PC-3 (cell line): Measurements from ENCODE around the gene GPC1. TPM values are rescaled to one million over a fixed set of nuclear protein-coding genes. Genes with fewer than 3 reads are reported as not detected.

Experiments
- ATAC-seq: fragments of 200-7000 bp; cut with Tn5 transposase; 2 replicates; pipeline ENCODE4 v1.9.1; 2020; ENCODE audit warnings: mild to moderate bottlenecking, moderate library complexity
- BruUV-seq: library from RNA; stranded (reverse); fragments of 400-500 nt; replicated peaks from 2 replicates; lab custom pipeline; 2021; lab: Mats Ljungman, UMichigan
- CTCF ChIA-PET: fragments of 300-600 bp; sonication (Branson Sonifier 250); formaldehyde crosslinking; loops from one replicate; lab custom pipeline; 2022; ENCODE audit warnings: antibody characterized with exemption; lab: Charles Lee
- POLR2A ChIA-PET: fragments of 300-600 bp; sonication (Branson Sonifier 250); formaldehyde crosslinking; loops from one replicate; lab custom pipeline; 2022; ENCODE audit warnings: antibody characterized with exemption; ENCODE audit not compliant: unreplicated experiment; lab: Charles Lee
- DNase-seq: peaks from one replicate; pipeline ENCODE4 v3.0.0-alpha.2; 2015
- H2AFZ ChIP-seq: fragments of 300-600 bp; sonication (generic); 2 replicates; pipeline ENCODE4 v1.6.0; 2016; ENCODE audit warnings: antibody characterized with exemption, low read length
- H3F3A ChIP-seq: fragments of 300-600 bp; sonication (generic); one replicate; pipeline ENCODE4 v1.6.0; 2017; ENCODE audit warnings: antibody characterized with exemption, low read length, control low read depth, mild to moderate bottlenecking; ENCODE audit not compliant: unreplicated experiment
- H3K27ac ChIP-seq: fragments of 300-600 bp; sonication (generic); 2 replicates; pipeline ENCODE4 v1.5.1; 2016; ENCODE audit warnings: mild to moderate bottlenecking, low read length
- H3K27me3 ChIP-seq: fragments of 300-600 bp; sonication (generic); 2 replicates; pipeline ENCODE4 v1.6.1; 2016; ENCODE audit warnings: low read length, mixed read lengths
- H3K36me3 ChIP-seq: fragments of 300-600 bp; sonication (generic); 2 replicates; pipeline ENCODE4 v1.6.1; 2016; ENCODE audit warnings: low read depth, mixed run types, low read length, mixed read lengths
- H3K4me1 ChIP-seq: fragments of 300-600 bp; sonication (generic); 2 replicates; pipeline ENCODE4 v1.5.1; 2016; ENCODE audit warnings: low read length; ENCODE audit not compliant: insufficient read depth
- H3K4me2 ChIP-seq: fragments of 300-600 bp; sonication (generic); 2 replicates; pipeline ENCODE4 v1.6.0; 2016; ENCODE audit warnings: low read length
- H3K4me3 ChIP-seq: fragments of 300-600 bp; sonication (generic); 2 replicates; pipeline ENCODE4 v1.5.1; 2016; ENCODE audit warnings: mild to moderate bottlenecking, low read length, mixed read lengths
- H3K79me2 ChIP-seq: fragments of 300-600 bp; sonication (generic); 2 replicates; pipeline ENCODE4 v1.6.1; 2017; ENCODE audit warnings: low read length, mixed read lengths
- H3K9ac ChIP-seq: fragments of 300-600 bp; sonication (generic); 2 replicates; pipeline ENCODE4 v1.6.0; 2016; ENCODE audit warnings: mild to moderate bottlenecking, low read length
- H3K9me2 ChIP-seq: fragments of 300-600 bp; sonication (generic); replicated peaks from 2 replicates; pipeline ENCODE4 v1.6.1; 2016; ENCODE audit warnings: mixed run types, low read length, mixed read lengths
- H3K9me3 ChIP-seq: fragments of 300-600 bp; sonication (generic); 2 replicates; pipeline ENCODE4 v1.6.1; 2016; ENCODE audit warnings: low read length, mixed read lengths
- H4K20me1 ChIP-seq: fragments of 300-600 bp; sonication (generic); 2 replicates; pipeline ENCODE4 v1.6.1; 2016; ENCODE audit warnings: low read length, mixed read lengths
- EZH2 ChIP-seq: fragments of 300-600 bp; sonication (generic); IDR thresholded peaks from one replicate; pipeline ENCODE4 v1.6.1; 2017; ENCODE audit warnings: antibody characterized with exemption, mild to moderate bottlenecking, low read length; ENCODE audit not compliant: unreplicated experiment
- EZH2phosphoT487 ChIP-seq: fragments of 300-600 bp; sonication (generic); IDR thresholded peaks from 2 replicates; pipeline ENCODE4 v1.6.1; 2018; ENCODE audit warnings: mild to moderate bottlenecking, antibody characterized with exemption, low read length, borderline replicate concordance
- intact Hi-C: fragments of 100-400 bp; cut with micrococcal nuclease; formaldehyde crosslinking; loops from 2 replicates; pipeline ENCODE4 v1.9.0; 2023
- total RNA-seq: library from RNA; depleted of rRNA; stranded (reverse); fragments of >200 nt; gene quantifications from 2 replicates; pipeline ENCODE4 v1.2.3, GENCODE V29; 2014
- TF ChIP-seq, protein P1 (sequence below): fragments of 300-600 bp; sonication (generic); conservative IDR thresholded peaks from 2 replicates; pipeline ENCODE4 v1.5.1; 2017; ENCODE audit warnings: antibody characterized with exemption, low read depth, mild to moderate bottlenecking, low read length

Gene GPC1
- total RNA-seq, 1 experiment from 2014 or later = 37.1 TPM

- ATAC-seq (no peak), DNase-seq (no peak)
- no peak overlapping the region for H3K9ac ChIP-seq
- no peaks in the 10 kb centered on the region for H4K20me1 ChIP-seq
- POLR2A ChIA-PET = no interaction called here
- H3K4me3 ChIP-seq = no peak overlapping the region
- H3K36me3 ChIP-seq = no peaks in the 10 kb centered on the region
- H2AFZ ChIP-seq = no peak overlapping the region
- H3K9me3 ChIP-seq = no peaks in the 10 kb centered on the region
- no peaks in the 10 kb centered on the region for H3K27me3 ChIP-seq
- no peaks in the 10 kb centered on the region for H3K4me1 ChIP-seq
- intact Hi-C loops = no loop called here
- no peak overlapping the region for H3K27ac ChIP-seq
- TF ChIP-seq EZH2phosphoT487 (no peak), EZH2 (no peak)
- TF ChIP-seq, protein P1, sequence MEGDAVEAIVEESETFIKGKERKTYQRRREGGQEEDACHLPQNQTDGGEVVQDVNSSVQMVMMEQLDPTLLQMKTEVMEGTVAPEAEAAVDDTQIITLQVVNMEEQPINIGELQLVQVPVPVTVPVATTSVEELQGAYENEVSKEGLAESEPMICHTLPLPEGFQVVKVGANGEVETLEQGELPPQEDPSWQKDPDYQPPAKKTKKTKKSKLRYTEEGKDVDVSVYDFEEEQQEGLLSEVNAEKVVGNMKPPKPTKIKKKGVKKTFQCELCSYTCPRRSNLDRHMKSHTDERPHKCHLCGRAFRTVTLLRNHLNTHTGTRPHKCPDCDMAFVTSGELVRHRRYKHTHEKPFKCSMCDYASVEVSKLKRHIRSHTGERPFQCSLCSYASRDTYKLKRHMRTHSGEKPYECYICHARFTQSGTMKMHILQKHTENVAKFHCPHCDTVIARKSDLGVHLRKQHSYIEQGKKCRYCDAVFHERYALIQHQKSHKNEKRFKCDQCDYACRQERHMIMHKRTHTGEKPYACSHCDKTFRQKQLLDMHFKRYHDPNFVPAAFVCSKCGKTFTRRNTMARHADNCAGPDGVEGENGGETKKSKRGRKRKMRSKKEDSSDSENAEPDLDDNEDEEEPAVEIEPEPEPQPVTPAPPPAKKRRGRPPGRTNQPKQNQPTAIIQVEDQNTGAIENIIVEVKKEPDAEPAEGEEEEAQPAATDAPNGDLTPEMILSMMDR = no peak
- CTCF ChIA-PET = no interaction called here
- no peaks in the 10 kb centered on the region for H3F3A ChIP-seq
- BruUV-seq = no TSS peak
- H3K4me2 ChIP-seq = no peak overlapping the region
- H3K9me2 ChIP-seq = no peaks in the 10 kb centered on the region
- H3K79me2 ChIP-seq = no peaks in the 10 kb centered on the region
Observed at GRCh38 chr2:240404174-240404852, 31.1 kb upstream of the GPC1 start.

GRCh38 chr2:240405133-240405532 is 30.3 kb upstream of the GPC1 start:
- H3K4me1 ChIP-seq = no peaks in the 10 kb centered on the region
- no peaks in the 10 kb centered on the region for H3K9me2 ChIP-seq
- H4K20me1 ChIP-seq = no peaks in the 10 kb centered on the region
- H3K27me3 ChIP-seq = 0 out of 2 replicates have a peak, but pooled peaks cover 3% of the 10 kb centered on the region
- no peaks in the 10 kb centered on the region for H3K9me3 ChIP-seq
- H3K36me3 ChIP-seq = no peaks in the 10 kb centered on the region
- intact Hi-C loops = no loop called here
- H3K27ac ChIP-seq = no peak overlapping the region
- CTCF ChIA-PET = no interaction called here
- no peaks in the 10 kb centered on the region for H3K79me2 ChIP-seq
- ATAC-seq (no peak), DNase-seq (no peak)
- H2AFZ ChIP-seq = no peak overlapping the region
- POLR2A ChIA-PET = no interaction called here
- BruUV-seq = no TSS peak
- H3F3A ChIP-seq = no peaks in the 10 kb centered on the region
- TF ChIP-seq EZH2phosphoT487 (no peak), EZH2 (no peak)
- TF ChIP-seq, protein P1 = no peak
- no peak overlapping the region for H3K9ac ChIP-seq
- no peak overlapping the region for H3K4me2 ChIP-seq
- no peak overlapping the region for H3K4me3 ChIP-seq

DNA sequence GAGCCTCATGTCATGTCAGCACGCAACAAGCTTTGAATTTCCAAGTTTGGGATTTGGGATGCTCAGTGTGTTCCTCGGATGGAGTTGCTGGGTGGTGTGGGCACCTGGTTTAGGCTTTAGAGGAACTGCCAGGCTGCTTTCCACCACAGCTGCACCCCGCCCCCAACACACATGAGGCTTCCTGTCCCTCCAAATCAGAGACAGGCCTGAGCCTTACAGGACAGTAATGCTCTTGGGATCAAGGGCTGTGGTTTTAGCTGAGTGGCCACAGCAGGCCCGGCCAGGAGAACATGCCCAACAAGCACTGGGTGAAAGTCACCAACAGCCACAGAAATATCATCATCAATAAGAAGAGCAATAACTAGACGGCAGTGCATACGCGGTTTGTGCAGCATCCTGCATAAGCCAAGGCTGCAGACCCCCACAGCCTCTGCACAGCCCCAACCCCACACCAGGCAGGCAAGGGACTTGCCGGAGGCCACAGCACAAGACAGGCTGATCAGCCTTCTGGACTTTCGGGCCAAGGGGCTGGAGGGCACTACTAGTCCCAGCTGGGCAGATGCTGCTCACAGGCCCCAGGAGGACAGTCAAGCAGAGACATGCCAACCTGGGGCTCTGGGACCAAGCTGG is 29.7 kb upstream of the GPC1 start:
- TF ChIP-seq EZH2phosphoT487 = no peak
- TF ChIP-seq, protein P1 = no peak
- no peak for TF ChIP-seq EZH2
- Histone ChIP-seq H3K4me1 (no peaks in the 10 kb centered on the region), H3K4me3 (no peak overlapping the region), H4K20me1 (no peaks in the 10 kb centered on the region), H3K9me2 (no peaks in the 10 kb centered on the region), H3K27ac (no peak overlapping the region), H3K36me3 (no peaks in the 10 kb centered on the region), H2AFZ (no peak overlapping the region), H3K79me2 (no peaks in the 10 kb centered on the region), H3F3A (no peaks in the 10 kb centered on the region), H3K4me2 (no peak overlapping the region), H3K9ac (no peak overlapping the region), H3K9me3 (no peaks in the 10 kb centered on the region), H3K27me3 (0 out of 2 replicates have a peak, but pooled peaks cover 4% of the 10 kb centered on the region)
- POLR2A ChIA-PET = no interaction called here
- CTCF ChIA-PET = no interaction called here
- ATAC-seq (no peak), DNase-seq (no peak)
- intact Hi-C loops = no loop called here
- BruUV-seq = no TSS peak
